Endothelial cell of umbilical vein (primary cell): ENCODE measurements around the gene CCR2. TPM values are rescaled to one million over a fixed set of nuclear protein-coding genes. Genes with fewer than 3 reads are reported as not detected.

Experiments
- BruUV-seq: library from RNA; stranded (reverse); fragments of 400-500 nt; replicated peaks from 2 replicates; lab custom pipeline; 2021; lab: Mats Ljungman, UMichigan
- CTCF ChIA-PET: fragments of 300-600, 350-600 bp; sonication (Branson Sonifier 250); formaldehyde crosslinking; loops from one replicate; lab custom pipeline; 2021; ENCODE audit warnings: antibody characterized with exemption, inconsistent platforms; lab: Charles Lee
- POLR2A ChIA-PET: fragments of 300-600, 350-600 bp; sonication (Branson Sonifier 250); formaldehyde crosslinking; loops from one replicate; lab custom pipeline; 2021; ENCODE audit warnings: antibody characterized with exemption, inconsistent platforms; lab: Charles Lee
- DNase-seq: peaks from one replicate; pipeline ENCODE4 v3.0.0-alpha.2; 2011; ENCODE audit warnings: low read depth, low spot score
- FAIRE-seq: peaks from 2 replicates; lab custom pipeline; 2011; peaks lifted over from hg19 to GRCh38; lab: Jason Lieb, UNC
- H2AFZ ChIP-seq: 2 replicates; pipeline ENCODE4 v1.6.0; 2012; ENCODE audit warnings: low read depth, low read length, control low read depth, inconsistent platforms
- H3K27ac ChIP-seq: 2 replicates; pipeline ENCODE4 v1.5.1; 2011; ENCODE audit warnings: low read depth, mild to moderate bottlenecking, control low read depth, low read length, moderate library complexity; ENCODE audit not compliant: insufficient read depth
- H3K27me3 ChIP-seq, 2 experiments: 2 replicates each; pipeline versions ENCODE4 v1.6.0 to v1.6.1; 2011; ENCODE audit warnings: low read length in 2 of 2, mixed read lengths in 1 of 2; ENCODE audit not compliant: control insufficient read depth in 2 of 2, insufficient read depth in 2 of 2
- H3K36me3 ChIP-seq, 2 experiments: 2 replicates in 1 of 2; 3 replicates in 1 of 2; pipeline ENCODE4 v1.5.1; 2011; ENCODE audit warnings: low read length in 2 of 2, mild to moderate bottlenecking in 1 of 2, moderate library complexity in 1 of 2; ENCODE audit not compliant: control insufficient read depth in 2 of 2, insufficient read depth in 2 of 2; ENCODE audit errors: extremely low read depth in 1 of 2
- H3K4me1 ChIP-seq: 3 replicates; pipeline ENCODE4 v1.5.1; 2011; ENCODE audit warnings: mild to moderate bottlenecking, low read length; ENCODE audit not compliant: control insufficient read depth, insufficient read depth; ENCODE audit errors: extremely low read depth
- H3K4me2 ChIP-seq: 2 replicates; pipeline ENCODE4 v1.6.1; 2011; ENCODE audit warnings: low read length, control low read depth, mixed read lengths; ENCODE audit not compliant: insufficient read depth
- H3K4me3 ChIP-seq, 3 experiments: fragments of 200-600 bp in 1 of 3; sonication (generic), shearing (Covaris generic) in 1 of 3; replicated peaks in 1 of 3; 2 replicates each; pipeline ENCODE4 v1.5.1; 2011 to 2016; ENCODE audit warnings: control low read depth in 3 of 3, low read length in 3 of 3, mild to moderate bottlenecking in 2 of 3, inconsistent platforms in 1 of 3, low read depth in 1 of 3, moderate library complexity in 1 of 3; ENCODE audit not compliant: insufficient read depth in 1 of 3
- H3K79me2 ChIP-seq: 2 replicates; pipeline ENCODE4 v1.6.0; 2012; ENCODE audit warnings: low read length, inconsistent platforms; ENCODE audit not compliant: control insufficient read depth, insufficient read depth
- H3K9ac ChIP-seq: replicated peaks from 2 replicates; pipeline ENCODE3; 2011; ENCODE audit warnings: low read length, control low read depth; ENCODE audit not compliant: insufficient read depth; ENCODE audit errors: extremely low read depth
- H3K9me1 ChIP-seq: replicated peaks from 3 replicates; pipeline ENCODE4 v1.6.0; 2011; ENCODE audit warnings: mild to moderate bottlenecking, low read length; ENCODE audit not compliant: control insufficient read depth, insufficient read depth; ENCODE audit errors: extremely low read depth
- H3K9me3 ChIP-seq: replicated peaks from 2 replicates; pipeline ENCODE4 v1.5.1; 2012; ENCODE audit warnings: low read length, inconsistent platforms; ENCODE audit not compliant: control insufficient read depth, insufficient read depth
- H4K20me1 ChIP-seq: replicated peaks from 2 replicates; pipeline ENCODE3; 2011; ENCODE audit warnings: mild to moderate bottlenecking, low read length; ENCODE audit not compliant: control insufficient read depth, insufficient read depth; ENCODE audit errors: extremely low read depth
- EZH2 ChIP-seq: IDR thresholded peaks from 2 replicates; pipeline ENCODE4 v1.6.1; 2012; ENCODE audit warnings: borderline replicate concordance, low read depth, mild to moderate bottlenecking, moderate library complexity, low read length, inconsistent platforms; ENCODE audit not compliant: severe bottlenecking
- FOS ChIP-seq: IDR thresholded peaks from 2 replicates; pipeline ENCODE4 v1.6.1; 2011; ENCODE audit warnings: mild to moderate bottlenecking, low read length, moderate library complexity, borderline replicate concordance; ENCODE audit not compliant: insufficient read depth
- GATA2 ChIP-seq: IDR thresholded peaks from 2 replicates; pipeline ENCODE4 v1.7.0; 2011; ENCODE audit warnings: low read depth, mild to moderate bottlenecking, moderate library complexity, mixed read lengths, low read length; ENCODE audit not compliant: insufficient read length, insufficient read depth
- JUN ChIP-seq: IDR thresholded peaks from 2 replicates; pipeline ENCODE4 v1.6.1; 2011; ENCODE audit warnings: borderline replicate concordance, low read depth; ENCODE audit not compliant: insufficient read length, insufficient read depth
- MYC ChIP-seq: IDR thresholded peaks from one replicate; pipeline ENCODE4 v1.6.1; 2011; ENCODE audit warnings: mild to moderate bottlenecking, low read depth, low read length
- POLR2A ChIP-seq: IDR thresholded peaks from 2 replicates; pipeline ENCODE4 v1.6.1; 2012; ENCODE audit warnings: low read depth, mild to moderate bottlenecking, control low read depth, low read length
- POLR2AphosphoS5 ChIP-seq: IDR thresholded peaks from 2 replicates; pipeline ENCODE4 v1.6.1; 2012; ENCODE audit warnings: low read depth, mild to moderate bottlenecking, control low read depth, low read length, moderate library complexity; ENCODE audit not compliant: insufficient read depth
- dilution Hi-C: fragments of 300-500 bp; cut with MboI; formaldehyde crosslinking; loops from one replicate; pipeline ENCODE4 v1.15.0; 2019; ENCODE audit warnings: low sequenced_read_pairs; ENCODE audit not compliant: extremely low pct_ligation_motif_present
- intact Hi-C: fragments of 100-400 bp; cut with micrococcal nuclease; formaldehyde crosslinking; loops from one replicate; pipeline ENCODE4 v1.10.0; 2022
- polyA plus RNA-seq, 4 experiments: library from polyadenylated mRNA; depleted of rRNA in 3 of 4; stranded (reverse) in 3 of 4; unstranded in 1 of 4; fragments of >200 nt; gene quantifications; 2 replicates each; pipeline versions ENCODE4 v1.2.1 to v1.2.3, GENCODE V29; 2011 to 2012; ENCODE audit warnings: missing spikeins in 1 of 4
- total RNA-seq: library from RNA; stranded (reverse); gene quantifications from 2 replicates; pipeline ENCODE4 v1.2.3, GENCODE V29; 2021
- TF ChIP-seq, protein P1 (sequence below): IDR thresholded peaks from 2 replicates; pipeline ENCODE4 v1.6.1; 2011; ENCODE audit not compliant: insufficient read depth, insufficient read length
- TF ChIP-seq, protein P2 (sequence below), 2 donors: IDR thresholded peaks; 1 replicate in 1 of 2; 2 replicates in 1 of 2; pipeline ENCODE4 v1.5.1; 2011; ENCODE audit warnings: low read length in 2 of 2, mild to moderate bottlenecking in 2 of 2, moderate library complexity in 2 of 2, control low read depth in 1 of 2, inconsistent platforms in 1 of 2, low read depth in 1 of 2; ENCODE audit not compliant: insufficient read depth in 1 of 2; ENCODE audit errors: extremely low read depth in 1 of 2

CCR2 gene
- total and polyA plus RNA-seq, 2 donors (not counting 3 experiments of a cell fraction or from before 2014, with no cell fraction given), result not detected

- BruUV-seq, result no TSS peak
- H3K4me1 ChIP-seq, result no peaks in the 10 kb centered on the region
- no peak for FAIRE-seq
- TF ChIP-seq, protein P1, sequence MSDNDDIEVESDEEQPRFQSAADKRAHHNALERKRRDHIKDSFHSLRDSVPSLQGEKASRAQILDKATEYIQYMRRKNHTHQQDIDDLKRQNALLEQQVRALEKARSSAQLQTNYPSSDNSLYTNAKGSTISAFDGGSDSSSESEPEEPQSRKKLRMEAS, result no peak
- TF ChIP-seq FOS, result no peak
- TF ChIP-seq, protein P2, sequence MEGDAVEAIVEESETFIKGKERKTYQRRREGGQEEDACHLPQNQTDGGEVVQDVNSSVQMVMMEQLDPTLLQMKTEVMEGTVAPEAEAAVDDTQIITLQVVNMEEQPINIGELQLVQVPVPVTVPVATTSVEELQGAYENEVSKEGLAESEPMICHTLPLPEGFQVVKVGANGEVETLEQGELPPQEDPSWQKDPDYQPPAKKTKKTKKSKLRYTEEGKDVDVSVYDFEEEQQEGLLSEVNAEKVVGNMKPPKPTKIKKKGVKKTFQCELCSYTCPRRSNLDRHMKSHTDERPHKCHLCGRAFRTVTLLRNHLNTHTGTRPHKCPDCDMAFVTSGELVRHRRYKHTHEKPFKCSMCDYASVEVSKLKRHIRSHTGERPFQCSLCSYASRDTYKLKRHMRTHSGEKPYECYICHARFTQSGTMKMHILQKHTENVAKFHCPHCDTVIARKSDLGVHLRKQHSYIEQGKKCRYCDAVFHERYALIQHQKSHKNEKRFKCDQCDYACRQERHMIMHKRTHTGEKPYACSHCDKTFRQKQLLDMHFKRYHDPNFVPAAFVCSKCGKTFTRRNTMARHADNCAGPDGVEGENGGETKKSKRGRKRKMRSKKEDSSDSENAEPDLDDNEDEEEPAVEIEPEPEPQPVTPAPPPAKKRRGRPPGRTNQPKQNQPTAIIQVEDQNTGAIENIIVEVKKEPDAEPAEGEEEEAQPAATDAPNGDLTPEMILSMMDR (IDR thresholded peaks at IDR 0.05; ENCODE audit: extremely low read depth in 1 of 2, insufficient read depth in 1 of 2, low read depth in 1 of 2, low read length in 2 of 2), result no peak
- TF ChIP-seq POLR2A, result no peak
- no peak for TF ChIP-seq POLR2AphosphoS5
- no peak for TF ChIP-seq JUN
- no peak for TF ChIP-seq MYC
- no peak for TF ChIP-seq EZH2
- TF ChIP-seq GATA2, result no peak
- no peaks in the 10 kb centered on the region for H3K9me1 ChIP-seq
- no peak overlapping the region for H3K4me3 ChIP-seq
- no peak overlapping the region for H2AFZ ChIP-seq
- intact Hi-C loops, result no loop called here
- H3K36me3 ChIP-seq, result no peaks in the 10 kb centered on the region
- H3K79me2 ChIP-seq, result no peaks in the 10 kb centered on the region
- CTCF ChIA-PET, result no interaction called here
- H4K20me1 ChIP-seq, result no peaks in the 10 kb centered on the region
- no peak for DNase-seq
- H3K4me2 ChIP-seq, result no peak overlapping the region
- no peak overlapping the region for H3K9ac ChIP-seq
- dilution Hi-C loops, result no loop called here
- POLR2A ChIA-PET, result no interaction called here
- no peaks in the 10 kb centered on the region for H3K9me3 ChIP-seq
- no peaks in the 10 kb centered on the region for H3K27me3 ChIP-seq
- H3K27ac ChIP-seq, result no peak overlapping the region
Observed at GRCh38 chr3:46321461-46322104, 32.3 kb upstream of the CCR2 start.
